IMR-90 (cell line): Measurements from ENCODE around the gene HPN. TPM values are rescaled to one million over a fixed set of nuclear protein-coding genes. Genes with fewer than 3 reads are reported as not detected.

ENCODE experiments used
- ATAC-seq: fragments of 200-7000 bp; cut with Tn5 transposase; 2 replicates; pipeline ENCODE4 v1.9.1; 2020; ENCODE audit warnings: low read depth, mild to moderate bottlenecking, moderate library complexity
- BruUV-seq: library from RNA; stranded (reverse); fragments of 400-500 nt; replicated peaks from 2 replicates; lab custom pipeline; 2021; lab: Mats Ljungman, UMichigan
- CTCF ChIA-PET: fragments of 300-600 bp; formaldehyde crosslinking; extraction: SDS; loops from one replicate; lab custom pipeline; 2021; ENCODE audit warnings: antibody characterized with exemption; lab: Yijun Ruan, JAX
- POLR2A ChIA-PET: fragments of 300-600 bp; sonication (Branson Sonifier 250); formaldehyde crosslinking; loops from one replicate; lab custom pipeline; 2022; ENCODE audit warnings: antibody characterized with exemption; ENCODE audit not compliant: unreplicated experiment; lab: Charles Lee
- DNase-seq: peaks from one replicate; pipeline ENCODE4 v3.0.0; 2013
- H2AFZ ChIP-seq: replicated peaks from 2 replicates; pipeline ENCODE3; 2013; ENCODE audit warnings: low read length, mild to moderate bottlenecking; ENCODE audit not compliant: poor library complexity
- H2AK5ac ChIP-seq: 2 replicates; pipeline ENCODE4 v1.6.1; 2013; ENCODE audit warnings: low read depth, low read length, inconsistent platforms
- H2AK9ac ChIP-seq: replicated peaks from 2 replicates; pipeline ENCODE3; 2013; ENCODE audit warnings: mild to moderate bottlenecking, low read depth, low read length, moderate library complexity; ENCODE audit not compliant: poor library complexity
- H2BK120ac ChIP-seq: 2 replicates; pipeline ENCODE4 v1.6.1; 2013; ENCODE audit warnings: low read depth, low read length, inconsistent platforms
- H2BK15ac ChIP-seq: 3 replicates; pipeline ENCODE4 v1.6.1; 2013; ENCODE audit warnings: low read depth, low read length, inconsistent platforms
- H2BK20ac ChIP-seq: 2 replicates; pipeline ENCODE4 v1.6.1; 2013; ENCODE audit warnings: low read depth, mild to moderate bottlenecking, inconsistent platforms, low read length, moderate library complexity
- H2BK5ac ChIP-seq: 2 replicates; pipeline ENCODE4 v1.6.1; 2013; ENCODE audit warnings: mild to moderate bottlenecking, low read depth, low read length, inconsistent platforms; ENCODE audit not compliant: poor library complexity, severe bottlenecking
- H3K14ac ChIP-seq: replicated peaks from 2 replicates; pipeline ENCODE4 v1.6.1; 2013; ENCODE audit warnings: low read depth, low read length, inconsistent platforms
- H3K18ac ChIP-seq: 2 replicates; pipeline ENCODE4 v1.6.1; 2013; ENCODE audit warnings: low read depth, low read length, control low read depth
- H3K23ac ChIP-seq: 2 replicates; pipeline ENCODE4 v1.6.1; 2013; ENCODE audit warnings: low read depth, low read length, inconsistent platforms
- H3K27ac ChIP-seq: 2 replicates; pipeline ENCODE4 v1.5.1; 2013; ENCODE audit warnings: mild to moderate bottlenecking, control low read depth, low read length; ENCODE audit not compliant: insufficient read depth
- H3K27me3 ChIP-seq: 2 replicates; pipeline ENCODE4 v1.6.1; 2013; ENCODE audit warnings: low read length; ENCODE audit not compliant: control insufficient read depth, insufficient read depth
- H3K36me3 ChIP-seq: 2 replicates; pipeline ENCODE4 v1.6.1; 2013; ENCODE audit warnings: low read length, mixed read lengths; ENCODE audit not compliant: control insufficient read depth, insufficient read depth
- H3K4ac ChIP-seq: 2 replicates; pipeline ENCODE4 v1.6.1; 2013; ENCODE audit warnings: low read depth, low read length, inconsistent platforms
- H3K4me1 ChIP-seq: 2 replicates; pipeline ENCODE4 v1.6.1; 2013; ENCODE audit warnings: low read length, mixed read lengths; ENCODE audit not compliant: control insufficient read depth, insufficient read depth
- H3K4me2 ChIP-seq: 2 replicates; pipeline ENCODE4 v1.6.1; 2013; ENCODE audit warnings: low read depth, mild to moderate bottlenecking, control low read depth, low read length, moderate library complexity
- H3K4me3 ChIP-seq: 2 replicates; pipeline ENCODE4 v1.5.1; 2013; ENCODE audit warnings: low read depth, mild to moderate bottlenecking, control low read depth, low read length, moderate library complexity; ENCODE audit not compliant: insufficient read depth
- H3K56ac ChIP-seq: 2 replicates; pipeline ENCODE4 v1.6.1; 2013; ENCODE audit warnings: low read length, inconsistent platforms; ENCODE audit not compliant: insufficient read depth; ENCODE audit errors: extremely low read depth
- H3K79me1 ChIP-seq, 2 experiments: 2 replicates each; pipeline ENCODE4 v1.6.1; 2013; ENCODE audit warnings: low read length in 2 of 2, inconsistent platforms in 1 of 2, low read depth in 1 of 2
- H3K9ac ChIP-seq: 2 replicates; pipeline ENCODE4 v1.6.1; 2013; ENCODE audit warnings: low read depth, low read length, control low read depth
- H3K9me1 ChIP-seq: 2 replicates; pipeline ENCODE4 v1.6.1; 2013; ENCODE audit warnings: low read length, inconsistent platforms; ENCODE audit not compliant: insufficient read depth
- H3K9me3 ChIP-seq: 2 replicates; pipeline ENCODE4 v1.6.1; 2013; ENCODE audit warnings: low read length; ENCODE audit not compliant: control insufficient read depth, insufficient read depth
- H4K20me1 ChIP-seq: 2 replicates; pipeline ENCODE4 v1.6.1; 2013; ENCODE audit warnings: low read length, inconsistent platforms; ENCODE audit not compliant: insufficient read depth
- H4K5ac ChIP-seq: 2 replicates; pipeline ENCODE4 v1.6.1; 2013; ENCODE audit warnings: mild to moderate bottlenecking, low read depth, low read length, control low read depth
- H4K8ac ChIP-seq, 2 experiments: 2 replicates each; pipeline ENCODE4 v1.6.1; 2013; ENCODE audit warnings: low read depth in 2 of 2, low read length in 2 of 2, control low read depth in 1 of 2, inconsistent platforms in 1 of 2
- H4K91ac ChIP-seq: 2 replicates; pipeline ENCODE4 v1.6.1; 2013; ENCODE audit warnings: low read depth, low read length, inconsistent platforms; ENCODE audit not compliant: insufficient read depth
- CHD1 ChIP-seq: IDR thresholded peaks from 2 replicates; pipeline ENCODE4 v1.6.1; 2012; ENCODE audit warnings: low read depth, low read length, improper control_type of control experiment
- CTCF ChIP-seq: conservative IDR thresholded peaks from 2 replicates; pipeline ENCODE4 v1.5.1; 2012; ENCODE audit warnings: mild to moderate bottlenecking, low read depth, low read length, improper control_type of control experiment
- SMC3 ChIP-seq: fragments of 150-350 bp; IDR thresholded peaks from 2 replicates; pipeline ENCODE4 v1.6.1; 2016; ENCODE audit warnings: low read depth, mild to moderate bottlenecking, antibody characterized with exemption, low read length, moderate library complexity
- USF2 ChIP-seq: fragments of 150-350 bp; IDR thresholded peaks from 2 replicates; pipeline ENCODE4 v1.6.1; 2017; ENCODE audit warnings: mild to moderate bottlenecking, antibody characterized with exemption, low read length, low read depth
- dilution Hi-C: fragments of 300-500 bp; cut with HindIII; formaldehyde crosslinking; loops from one replicate; pipeline ENCODE4 v1.14.3; 2018; ENCODE audit warnings: low sequenced_read_pairs; ENCODE audit not compliant: unreplicated experiment
- in situ Hi-C: fragments of 300-500 bp; cut with MboI; formaldehyde crosslinking; loops from 3 replicates; pipeline ENCODE4 v1.14.3; 2019; ENCODE audit warnings: low sequenced_read_pairs, inconsistent platforms, mixed read lengths
- intact Hi-C: fragments of 100-400 bp; cut with micrococcal nuclease; formaldehyde crosslinking; loops from 2 replicates; pipeline ENCODE4 v1.10.0; 2022
- polyA plus RNA-seq, 3 experiments: library from polyadenylated mRNA; depleted of rRNA; stranded (reverse); fragments of >200 nt; gene quantifications; 2 replicates each; pipeline ENCODE4 v1.2.3, GENCODE V29; 2012; ENCODE audit warnings: low replicate concordance in 1 of 3
- total RNA-seq: library from RNA; depleted of rRNA; stranded (reverse); fragments of >200 nt; gene quantifications from 2 replicates; pipeline ENCODE4 v1.2.3, GENCODE V29; 2012

The HPN gene
- total and polyA plus RNA-seq, 2 of the 4 experiments (the other 2 are of a cell fraction) = not detected

GRCh38 chr19:35087393-35087792 is 45.9 kb downstream of the HPN start:
- no peak for ATAC-seq
- in situ Hi-C loops = no loop called here
- CTCF ChIA-PET = interaction anchor here (1.2 to 1.4 kb wide), 2 partner anchors 21 to 43 kb away, joined by 3 read pairs; no protein-coding TSS in a partner anchor

More at GRCh38 chr19:35087393-35087792, 45.9 kb downstream of the HPN start:
- H2BK20ac ChIP-seq = no peak overlapping the region
- no peak overlapping the region for H2AFZ ChIP-seq
- no peak overlapping the region for H3K14ac ChIP-seq
- DNase-seq = no peak
- POLR2A ChIA-PET = no interaction called here
- no peak overlapping the region for H3K27ac ChIP-seq
- no peak overlapping the region for H4K91ac ChIP-seq
- no peak overlapping the region for H3K18ac ChIP-seq
- H4K20me1 ChIP-seq = no peaks in the 10 kb centered on the region
- BruUV-seq = no TSS peak
- H4K5ac ChIP-seq = no peak overlapping the region
- H3K36me3 ChIP-seq = no peaks in the 10 kb centered on the region
- H3K4ac ChIP-seq = no peak overlapping the region
- peaks cover 7% of the 10 kb centered on the region for H3K9me1 ChIP-seq
- H2BK15ac ChIP-seq = 0 out of 3 replicates have a peak overlapping the region, but pooled peaks have one; percentile 21
- no peak overlapping the region for H2BK5ac ChIP-seq
- H3K4me3 ChIP-seq = no peak overlapping the region
- H3K9ac ChIP-seq = no peak overlapping the region
- no peak overlapping the region for H3K56ac ChIP-seq
- H3K23ac ChIP-seq = no peak overlapping the region
- H3K9me3 ChIP-seq = no peaks in the 10 kb centered on the region; the same call in 1 of the 2 replicates
- H3K4me2 ChIP-seq = no peak overlapping the region
- no peaks in the 10 kb centered on the region for H3K27me3 ChIP-seq
- no peak overlapping the region for H4K8ac ChIP-seq
- H3K4me1 ChIP-seq = peaks cover 3% of the 10 kb centered on the region
- H3K79me1 ChIP-seq = no peaks in the 10 kb centered on the region
- no peak overlapping the region for H2BK120ac ChIP-seq
- H2AK5ac ChIP-seq = no peak overlapping the region
- H2AK9ac ChIP-seq = no peak overlapping the region
- intact Hi-C loops (no loop called here), dilution Hi-C loops (no loop called here)
- no peak for TF ChIP-seq CTCF
- no peak for TF ChIP-seq SMC3
- peak; percentile 82 for TF ChIP-seq USF2
- no peak for TF ChIP-seq CHD1
